C4-2B (cell line): Measurements from ENCODE around the gene BTG3.

Experiments used
- H3K27ac ChIP-seq: fragments of 450-650 bp; 2 replicates; pipeline ENCODE4 v1.5.1; 2017
- ZFX ChIP-seq: fragments of 450-650 bp; IDR thresholded peaks from 2 replicates; pipeline ENCODE4 v1.6.1; 2017
- TF ChIP-seq, protein P1 (sequence below): fragments of 450-650 bp; conservative IDR thresholded peaks from 2 replicates; pipeline ENCODE4 v1.5.1; 2017; ENCODE audit warnings: mild to moderate bottlenecking

Gene BTG3

DNA sequence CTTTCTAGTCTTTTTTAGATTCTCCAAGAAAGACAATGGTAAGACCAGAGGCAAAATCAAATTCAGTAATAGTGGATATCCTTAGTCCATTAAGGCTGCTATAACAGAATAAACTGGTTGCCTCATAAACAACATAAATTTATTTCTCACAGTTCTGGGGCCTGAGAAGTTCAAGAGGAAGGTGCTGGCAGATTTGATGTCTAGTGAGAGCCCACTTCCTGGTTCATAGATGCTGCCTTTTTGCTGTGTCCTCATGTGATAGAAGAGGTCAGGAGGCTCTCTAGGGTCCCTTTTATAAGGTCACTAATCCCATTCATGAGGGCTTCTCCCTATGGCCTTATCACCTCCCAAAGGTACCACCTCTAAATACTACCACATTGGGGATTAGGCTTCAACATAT lies 31.5 kb upstream of the BTG3 start:
- TF ChIP-seq, protein P1, sequence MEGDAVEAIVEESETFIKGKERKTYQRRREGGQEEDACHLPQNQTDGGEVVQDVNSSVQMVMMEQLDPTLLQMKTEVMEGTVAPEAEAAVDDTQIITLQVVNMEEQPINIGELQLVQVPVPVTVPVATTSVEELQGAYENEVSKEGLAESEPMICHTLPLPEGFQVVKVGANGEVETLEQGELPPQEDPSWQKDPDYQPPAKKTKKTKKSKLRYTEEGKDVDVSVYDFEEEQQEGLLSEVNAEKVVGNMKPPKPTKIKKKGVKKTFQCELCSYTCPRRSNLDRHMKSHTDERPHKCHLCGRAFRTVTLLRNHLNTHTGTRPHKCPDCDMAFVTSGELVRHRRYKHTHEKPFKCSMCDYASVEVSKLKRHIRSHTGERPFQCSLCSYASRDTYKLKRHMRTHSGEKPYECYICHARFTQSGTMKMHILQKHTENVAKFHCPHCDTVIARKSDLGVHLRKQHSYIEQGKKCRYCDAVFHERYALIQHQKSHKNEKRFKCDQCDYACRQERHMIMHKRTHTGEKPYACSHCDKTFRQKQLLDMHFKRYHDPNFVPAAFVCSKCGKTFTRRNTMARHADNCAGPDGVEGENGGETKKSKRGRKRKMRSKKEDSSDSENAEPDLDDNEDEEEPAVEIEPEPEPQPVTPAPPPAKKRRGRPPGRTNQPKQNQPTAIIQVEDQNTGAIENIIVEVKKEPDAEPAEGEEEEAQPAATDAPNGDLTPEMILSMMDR: no peak
- no peak for TF ChIP-seq ZFX
- no peak overlapping the region for H3K27ac ChIP-seq

DNA sequence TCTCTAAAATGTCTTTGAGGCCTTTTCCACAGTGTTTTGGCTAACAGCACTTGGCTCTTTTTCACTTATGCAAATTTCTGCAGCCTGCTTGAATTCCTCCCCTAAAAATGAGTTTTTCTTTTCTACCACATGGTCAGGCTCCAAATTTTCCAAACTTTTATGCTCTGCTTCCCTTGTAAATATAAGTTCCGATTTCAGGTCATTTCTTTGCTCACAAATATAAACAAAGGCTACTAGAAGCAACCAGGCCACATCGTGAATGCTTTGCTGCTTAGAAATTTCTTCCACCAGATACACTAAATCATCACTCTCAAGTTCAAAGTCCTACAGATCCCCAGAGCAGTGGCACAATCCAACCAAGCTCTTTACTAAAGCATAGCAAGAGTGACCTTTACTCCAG lies 28.1 kb upstream of the BTG3 start:
- TF ChIP-seq, protein P1: no peak
- TF ChIP-seq ZFX: no peak
- H3K27ac ChIP-seq: no peak overlapping the region

DNA sequence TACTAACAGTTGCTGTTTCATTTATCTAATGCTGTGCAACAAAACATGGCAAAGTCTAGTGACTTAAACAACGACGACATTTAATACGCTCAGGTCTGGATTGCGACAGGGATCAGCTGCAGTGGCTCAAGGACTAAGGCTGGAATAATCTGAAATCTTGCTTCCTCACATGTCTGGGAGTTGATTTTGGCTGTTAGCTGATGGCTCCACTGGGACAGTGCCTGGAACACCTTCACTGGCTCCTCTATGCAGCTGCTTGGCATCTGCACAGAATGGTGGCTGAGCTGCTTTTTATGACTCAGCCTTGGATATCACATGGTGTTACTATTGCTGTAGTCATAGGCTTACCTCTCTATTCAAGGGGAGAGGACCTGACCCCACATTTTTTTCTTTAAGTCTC lies 24.0 kb upstream of the BTG3 start:
- TF ChIP-seq, protein P1: no peak
- no peak for TF ChIP-seq ZFX
- H3K27ac ChIP-seq: no peak overlapping the region

DNA sequence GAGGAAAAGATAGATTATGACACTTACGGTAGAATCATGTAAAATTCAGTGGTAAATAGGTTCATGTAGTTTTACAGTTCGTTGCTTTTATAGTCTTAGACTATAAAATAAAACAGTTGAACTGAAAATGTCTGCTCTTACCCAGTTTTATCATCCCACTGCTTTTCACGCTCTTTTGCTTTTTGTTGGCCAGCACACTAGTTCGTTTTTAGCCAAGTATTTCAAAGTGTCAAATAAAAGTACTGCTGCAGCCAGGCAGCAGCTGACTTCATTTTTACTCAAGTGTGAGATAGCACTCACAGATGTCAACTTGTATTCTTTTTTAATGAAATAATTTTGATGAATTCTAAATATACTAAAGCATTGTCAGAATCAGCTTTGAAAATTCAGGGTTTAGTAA lies 18.5 kb upstream of the BTG3 start:
- no peak overlapping the region for H3K27ac ChIP-seq
- TF ChIP-seq, protein P1: no peak
- no peak for TF ChIP-seq ZFX

DNA sequence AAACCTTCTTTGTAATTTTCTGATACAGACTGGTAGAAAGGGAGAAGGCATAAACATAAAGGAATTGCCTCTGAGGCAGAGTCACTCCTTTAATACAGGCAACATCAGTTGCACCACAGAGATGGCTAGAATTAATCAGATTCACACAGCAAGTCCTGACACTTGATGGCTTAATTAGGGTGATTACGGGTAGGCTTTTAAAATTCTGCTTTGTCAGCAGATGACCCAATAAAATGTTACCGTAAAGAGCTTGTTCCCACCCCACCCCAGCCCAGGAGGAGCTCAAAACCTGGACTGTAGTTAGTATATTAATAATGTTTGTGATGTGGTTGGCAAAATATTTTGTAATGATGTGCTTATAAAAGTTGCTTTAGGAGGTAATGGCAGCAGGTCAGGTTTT lies 9.3 kb upstream of the BTG3 start:
- H3K27ac ChIP-seq: no peak overlapping the region
- TF ChIP-seq, protein P1: no peak
- no peak for TF ChIP-seq ZFX

DNA sequence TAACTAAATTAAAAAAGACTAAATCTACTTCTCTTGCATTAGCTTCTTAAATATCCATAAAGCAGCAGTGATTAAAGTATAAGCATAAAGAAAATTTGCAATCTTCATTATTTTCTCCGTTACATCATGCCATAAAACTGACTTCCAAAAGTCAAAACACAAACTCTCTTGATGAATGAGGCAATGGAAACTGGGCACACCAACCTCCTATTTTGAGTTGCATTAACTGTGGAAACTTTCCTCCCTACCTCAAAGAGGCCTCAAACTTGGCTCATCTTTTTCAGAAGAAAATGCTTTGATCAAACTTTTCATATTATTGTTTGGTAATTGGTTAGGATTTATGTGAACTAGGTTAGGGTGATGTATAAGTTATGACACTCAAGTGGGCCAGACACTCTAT lies 4.1 kb upstream of the BTG3 start:
- no peak overlapping the region for H3K27ac ChIP-seq
- TF ChIP-seq ZFX: no peak
- TF ChIP-seq, protein P1: no peak

DNA sequence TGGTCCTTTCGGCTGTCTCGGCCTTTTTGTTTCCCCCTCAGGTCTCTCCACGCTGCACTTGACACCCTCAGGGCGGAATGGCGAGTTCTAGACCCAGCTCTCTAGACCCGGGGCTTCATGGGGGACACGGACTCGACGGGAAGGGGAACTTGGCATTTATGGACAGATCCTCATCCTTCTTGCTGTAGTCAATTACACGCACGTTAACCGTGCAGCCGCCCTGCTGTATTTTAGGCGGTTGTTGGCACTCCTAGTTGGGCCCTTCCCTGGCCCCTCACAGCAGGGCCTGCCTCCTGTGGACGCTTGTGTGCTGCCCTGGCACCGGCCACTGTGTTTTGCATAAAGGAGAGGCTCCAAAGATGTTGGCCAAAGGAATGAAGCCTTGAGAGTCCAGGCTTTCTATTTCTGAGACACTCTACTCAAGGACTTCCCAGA lies 558 bp upstream of the BTG3 start:
- TF ChIP-seq ZFX: no peak
- TF ChIP-seq, protein P1: no peak
- no peak overlapping the region; the same call in 1 of the 2 replicates for H3K27ac ChIP-seq
